HK-2 (cell line): Measurements from ENCODE around the gene CALHM3.
"Not testable (repeated sequence)": the region's sequence is repeated elsewhere in the genome, so short reads cannot be mapped to it uniquely, and the experiment has no call there.

ENCODE experiments used
- DNase-seq: peaks from one replicate; pipeline ENCODE4 v3.0.0-alpha.2; 2018; ENCODE audit not compliant: unreplicated experiment

The CALHM3 gene

DNA sequence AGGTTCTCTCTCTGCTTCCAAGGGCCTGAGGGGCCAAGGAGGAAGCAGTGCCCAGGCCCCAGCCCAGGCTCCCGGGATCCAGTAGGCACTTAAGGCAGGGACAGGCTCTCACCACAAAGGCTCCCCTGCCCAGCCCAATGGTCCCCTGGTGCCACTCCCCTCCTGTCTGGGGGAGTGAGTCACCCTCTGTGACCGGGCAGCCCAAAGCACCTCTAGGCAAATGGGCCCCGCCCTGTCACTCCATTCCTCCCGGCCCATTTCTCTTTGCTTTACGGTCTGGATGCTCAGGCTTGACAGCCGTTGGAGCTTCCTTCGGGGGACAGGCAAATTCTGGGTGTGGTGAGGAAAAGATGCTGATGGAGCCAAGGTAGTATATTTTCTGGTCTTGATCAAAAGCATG is at the start of gene CALHM3:
Gene CALHM3, minus strand, starts transcription at position 106 of the 400 bp plus-strand sequence. CDS start 208 bp downstream, outside the sequence.
- DNase-seq = no peak

- no peak for DNase-seq
Observed at GRCh38 chr10:103528549-103528948, 49.5 kb upstream of the CALHM3 start.

DNA sequence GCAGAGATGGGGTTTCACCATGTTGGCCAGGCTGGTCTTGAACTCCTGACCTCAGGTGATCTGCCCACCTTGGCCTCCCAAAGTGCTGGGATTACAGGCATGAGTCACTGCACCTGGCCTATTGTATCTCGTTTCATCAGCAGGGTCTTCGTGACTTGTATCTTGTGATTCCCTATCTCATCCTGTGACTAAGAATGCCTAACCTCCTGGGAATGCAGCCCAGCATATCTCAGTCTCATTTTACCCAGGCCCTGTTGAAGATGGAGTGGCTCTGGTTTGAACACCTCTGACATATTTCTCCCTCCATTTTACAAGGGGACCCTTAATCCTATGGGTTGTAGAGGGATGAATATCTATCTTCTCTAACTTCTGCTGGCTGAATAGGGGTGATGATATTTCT is 48.4 kb upstream of the CALHM3 start:
- DNase-seq = peak; percentile 38

- DNase-seq = no peak
Observed at GRCh38 chr10:103525901-103526300, 46.9 kb upstream of the CALHM3 start.

GRCh38 chr10:103523683-103524082 is 44.6 kb upstream of the CALHM3 start:
- no peak for DNase-seq

DNA sequence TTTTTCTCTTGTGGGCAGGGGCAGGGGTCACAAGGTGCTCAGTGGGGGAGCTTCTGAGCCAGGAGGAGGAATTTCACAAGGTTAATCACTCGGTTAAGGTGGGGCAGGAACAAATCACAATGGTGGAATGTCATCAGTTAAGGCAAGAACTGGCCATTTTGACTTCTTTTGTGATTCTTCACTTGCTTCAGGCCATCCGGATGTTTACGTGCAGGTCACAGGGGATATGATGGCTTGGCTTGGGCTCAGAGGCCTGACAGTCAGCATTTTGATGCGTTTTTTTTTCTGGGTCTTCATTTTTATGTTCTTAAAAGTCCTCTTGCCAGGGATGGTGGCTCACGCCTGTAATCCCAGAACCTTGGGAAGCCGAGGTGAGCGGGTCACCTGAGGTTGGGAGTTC is 43.0 kb upstream of the CALHM3 start:
- not testable (repeated sequence) for DNase-seq

GRCh38 chr10:103519798-103520197 is 40.8 kb upstream of the CALHM3 start:
- no peak for DNase-seq

DNA sequence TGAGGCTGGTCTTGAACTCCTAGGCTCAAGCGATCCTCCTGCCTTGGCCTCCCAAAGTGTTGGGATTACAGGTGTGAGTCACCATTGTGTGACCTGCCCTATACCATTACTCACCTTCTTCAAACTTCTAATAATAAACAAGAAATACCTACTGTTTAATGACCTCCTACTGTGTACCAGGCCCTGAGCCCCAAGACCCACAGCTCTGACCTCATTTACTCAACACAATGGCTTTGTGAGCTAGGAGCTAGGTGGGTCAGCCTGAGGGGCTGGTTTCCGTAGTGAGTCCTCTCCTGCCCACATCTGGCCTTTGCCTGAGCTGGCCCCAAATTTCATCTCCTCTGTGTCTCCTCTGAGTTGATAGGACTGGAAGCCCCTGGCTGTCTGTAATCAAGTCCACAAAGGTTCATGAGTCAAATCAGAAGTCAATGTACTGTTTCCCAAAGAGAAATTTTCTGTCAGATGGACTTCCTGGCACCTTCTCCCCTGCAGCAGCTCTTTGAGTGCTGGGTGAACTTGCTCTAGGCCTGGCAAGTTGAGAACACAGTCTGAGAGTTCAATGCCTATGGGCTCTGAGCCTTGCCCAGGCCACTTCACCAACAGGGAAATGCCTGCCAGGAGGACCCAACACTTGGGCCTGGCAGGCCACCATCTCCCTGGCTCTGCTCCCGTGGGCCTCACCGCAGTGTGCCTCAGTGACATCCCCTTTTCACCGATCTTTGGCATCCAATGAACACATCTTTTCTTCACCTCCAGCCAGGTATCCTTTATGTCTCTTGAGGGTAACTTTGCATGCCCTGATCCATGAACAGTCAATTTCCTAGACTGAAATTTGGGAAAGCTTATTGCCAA is 38.4 kb upstream of the CALHM3 start:
- no peak for DNase-seq

GRCh38 chr10:103514244-103514643 is 35.2 kb upstream of the CALHM3 start:
- DNase-seq = no peak

GRCh38 chr10:103513380-103514060 is 34.5 kb upstream of the CALHM3 start:
- no peak for DNase-seq

GRCh38 chr10:103512591-103513379 is 33.7 kb upstream of the CALHM3 start:
- no peak for DNase-seq

- DNase-seq = no peak
Observed at GRCh38 chr10:103512166-103512565, 33.1 kb upstream of the CALHM3 start.

DNA sequence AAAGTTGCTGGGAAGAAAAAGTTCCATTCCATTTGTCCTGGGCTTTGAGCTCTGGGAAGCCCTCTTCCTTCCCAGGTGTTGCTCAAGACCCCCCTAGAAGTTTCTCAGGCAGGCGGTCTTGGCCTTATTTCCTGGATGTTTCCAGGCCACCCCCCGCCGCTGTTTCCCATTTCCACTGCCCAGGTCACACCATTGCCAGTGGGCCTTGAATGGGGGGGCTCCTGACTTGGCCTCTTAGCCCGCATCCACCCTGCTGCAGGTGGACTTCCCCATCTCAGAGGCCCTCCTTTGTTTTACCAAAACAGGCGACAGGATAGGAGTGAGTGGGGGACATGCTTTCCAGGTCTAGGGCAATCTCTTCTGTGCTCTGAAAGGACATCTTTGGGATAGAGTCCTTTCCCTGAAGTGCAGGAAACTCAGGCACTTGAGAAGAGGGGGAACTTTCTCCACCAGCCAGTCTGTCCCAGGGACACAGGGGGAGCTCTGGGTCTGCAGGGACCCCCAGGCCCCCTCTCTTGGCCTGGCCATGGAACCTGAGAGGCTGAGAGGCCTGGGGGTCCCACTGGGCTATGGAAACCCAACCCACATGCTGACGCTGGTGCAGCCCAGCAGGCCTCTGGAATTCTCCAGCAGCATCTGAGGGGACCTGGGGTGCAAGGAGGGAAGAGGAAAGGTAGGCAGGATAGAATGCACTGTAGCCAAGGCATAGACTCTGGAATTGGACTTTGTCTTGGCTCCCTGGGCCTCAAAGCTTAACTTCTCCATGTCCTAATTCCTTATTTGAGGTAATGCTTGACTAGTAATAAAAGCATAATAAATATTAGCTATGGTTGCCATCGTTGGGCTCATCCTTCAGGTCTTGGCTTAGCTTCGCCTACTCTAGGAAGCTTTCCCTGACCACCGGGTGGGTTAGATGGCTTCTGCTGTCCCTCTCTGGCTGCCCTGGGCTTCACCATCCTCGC is 32.0 kb upstream of the CALHM3 start:
- no peak for DNase-seq

DNA sequence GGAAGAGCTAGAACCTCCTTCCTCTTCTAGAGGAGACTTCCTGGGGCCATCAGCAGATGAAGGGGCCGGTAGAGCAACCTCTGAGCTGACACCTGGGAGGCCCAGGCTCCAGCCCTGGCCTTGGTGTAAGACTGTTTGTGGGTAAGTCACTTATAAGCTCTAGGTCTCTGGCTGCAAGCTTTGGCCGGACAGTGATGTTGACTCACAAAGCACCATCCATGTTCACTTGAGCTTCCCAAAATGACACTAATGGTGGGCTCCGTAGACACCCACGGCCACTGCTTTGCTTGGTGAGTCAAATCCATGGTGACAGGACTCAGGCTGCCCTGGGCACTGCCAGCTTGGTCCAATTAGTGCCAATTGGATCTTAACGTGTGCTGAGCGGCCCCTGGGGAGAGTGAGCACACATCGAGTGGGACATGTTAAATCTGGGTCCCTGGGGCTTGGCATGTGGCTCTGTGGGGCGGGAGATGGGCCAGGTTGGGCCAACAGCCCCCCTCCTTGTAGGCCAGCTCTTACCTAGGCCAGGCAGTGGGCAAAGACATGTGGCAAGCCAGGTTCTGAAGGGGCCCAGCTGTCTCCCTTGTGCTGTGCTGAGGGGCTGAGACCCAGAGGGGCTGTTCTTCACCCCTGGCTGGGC is 31.1 kb upstream of the CALHM3 start:
- no peak for DNase-seq

GRCh38 chr10:103507235-103508191 is 28.5 kb upstream of the CALHM3 start:
- no peak for DNase-seq

- DNase-seq = no peak
Observed at GRCh38 chr10:103506061-103506460, 27.0 kb upstream of the CALHM3 start.

GRCh38 chr10:103504181-103504783 is 25.2 kb upstream of the CALHM3 start:
- peak; percentile 92 for DNase-seq

- DNase-seq = not testable (repeated sequence)
Observed at GRCh38 chr10:103503777-103504176, 24.7 kb upstream of the CALHM3 start.
